Adrenal gland (tissue), 5 donors: ENCODE measurements around the gene SPATA6.

ENCODE experiments used
- CTCF ChIP-seq, 6 experiments: fragments of 450-650 bp in 4 of 6; fragments of 200-600 bp in 2 of 6; sonication (generic) in 1 of 6; IDR thresholded peaks; 1 replicate in 5 of 6; 2 replicates in 1 of 6; pipeline versions ENCODE4 v1.5.1 to v1.8.0; 2016 to 2021; ENCODE audit warnings: antibody characterized with exemption in 6 of 6, mild to moderate bottlenecking in 2 of 6, moderate library complexity in 1 of 6
- POLR2A ChIP-seq, 2 donors: fragments of 450-650 bp; IDR thresholded peaks; one replicate each; pipeline ENCODE4 v1.6.1; 2017; ENCODE audit warnings: antibody characterized with exemption in 2 of 2, mild to moderate bottlenecking in 2 of 2, moderate library complexity in 1 of 2
- donor health status: DM: no; HTN: no; CAD: no.

GRCh38 chr1:48439380-48439779, 32.6 kb downstream of the SPATA6 start:
- TF ChIP-seq CTCF (IDR thresholded peaks at IDR 0.05) (no peak), POLR2A (IDR thresholded peaks at IDR 0.05) (no peak)
